HepG2 (cell line): ENCODE measurements around the gene WBP1. TPM values are rescaled to one million over a fixed set of nuclear protein-coding genes. Genes with fewer than 3 reads are reported as not detected.

Experiments used
- AGO2 ChIP-seq: fragments of 200-400 bp; formaldehyde crosslinking; optimal IDR thresholded peaks from 2 replicates; pipeline ENCODE3; 2017; ENCODE audit warnings: mild to moderate bottlenecking, low read depth, low read length, moderate library complexity
- EEA1 ChIP-seq: sonication (generic); formaldehyde crosslinking; IDR thresholded peaks from 2 replicates; pipeline ENCODE4 v1.5.1; 2020; ENCODE audit warnings: mild to moderate bottlenecking, missing genetic modification reagents, borderline replicate concordance
- HDAC2 ChIP-seq: sonication (generic); formaldehyde crosslinking; IDR thresholded peaks from 2 replicates; pipeline ENCODE4 v1.4.0; 2020; ENCODE audit warnings: missing genetic modification reagents
- HIVEP1 ChIP-seq: sonication (generic); formaldehyde crosslinking; IDR thresholded peaks from 2 replicates; pipeline ENCODE4 v1.4.0; 2020; ENCODE audit warnings: mild to moderate bottlenecking, missing genetic modification reagents
- HMGA1 ChIP-seq: sonication (generic); formaldehyde crosslinking; conservative IDR thresholded peaks from 2 replicates; pipeline ENCODE4 v1.4.0; 2020; ENCODE audit warnings: missing genetic modification reagents
- HNF4G ChIP-seq, 2 experiments: sonication (generic) in 1 of 2; formaldehyde crosslinking in 1 of 2; IDR thresholded peaks; 2 replicates each; pipeline versions ENCODE4 v1.4.0 to v1.6.1; 2011 to 2020; ENCODE audit warnings: borderline replicate concordance in 2 of 2, low read depth in 2 of 2, mild to moderate bottlenecking in 2 of 2, low read length in 1 of 2, missing genetic modification reagents in 1 of 2, moderate library complexity in 1 of 2
- HOXA3 ChIP-seq: sonication (generic); formaldehyde crosslinking; IDR thresholded peaks from 2 replicates; pipeline ENCODE4 v1.5.0; 2020; ENCODE audit warnings: missing genetic modification reagents
- KDM3A ChIP-seq: IDR thresholded peaks from 2 replicates; pipeline ENCODE4 v1.6.1; 2018; ENCODE audit warnings: low read depth, missing compliant biosample characterization
- MED1 ChIP-seq: sonication (generic); formaldehyde crosslinking; IDR thresholded peaks from 2 replicates; pipeline ENCODE4 v1.4.0; 2020; ENCODE audit warnings: missing genetic modification reagents
- NFE2 ChIP-seq: sonication (generic); formaldehyde crosslinking; IDR thresholded peaks from 2 replicates; pipeline ENCODE4 v1.4.0; 2020; ENCODE audit warnings: missing genetic modification reagents
- NFRKB ChIP-seq: fragments of 450-650 bp; IDR thresholded peaks from 2 replicates; pipeline ENCODE4 v1.6.1; 2017
- NR2F6 ChIP-seq, 2 experiments: IDR thresholded peaks; 2 replicates each; pipeline ENCODE4 v1.6.1; 2016; ENCODE audit warnings: antibody characterized with exemption in 1 of 2, mild to moderate bottlenecking in 1 of 2
- SALL1 ChIP-seq: sonication (generic); formaldehyde crosslinking; IDR thresholded peaks from 2 replicates; pipeline ENCODE4 v1.8.0; 2022; ENCODE audit warnings: mild to moderate bottlenecking, missing genetic modification reagents
- TGIF2 ChIP-seq: IDR thresholded peaks from 2 replicates; pipeline ENCODE4 v1.6.1; 2016; ENCODE audit warnings: control low read depth, missing compliant biosample characterization
- ZBTB38 ChIP-seq: sonication (generic); formaldehyde crosslinking; IDR thresholded peaks from 2 replicates; pipeline ENCODE4 v1.5.1; 2020; ENCODE audit warnings: mild to moderate bottlenecking, missing genetic modification reagents
- ZFP90 ChIP-seq: sonication (generic); formaldehyde crosslinking; IDR thresholded peaks from 2 replicates; pipeline ENCODE4 v1.8.0; 2022; ENCODE audit warnings: missing genetic modification reagents, mild to moderate bottlenecking, inconsistent platforms, borderline replicate concordance
- ZNF101 ChIP-seq: sonication (generic); formaldehyde crosslinking; IDR thresholded peaks from 2 replicates; pipeline ENCODE4 v1.4.0; 2020; ENCODE audit warnings: mild to moderate bottlenecking, low read depth, missing genetic modification reagents, borderline replicate concordance
- ZNF256 ChIP-seq: sonication (generic); formaldehyde crosslinking; conservative IDR thresholded peaks from 2 replicates; pipeline ENCODE4 v1.4.0; 2020; ENCODE audit warnings: missing genetic modification reagents
- ZNF337 ChIP-seq: sonication (generic); formaldehyde crosslinking; IDR thresholded peaks from 2 replicates; pipeline ENCODE4 v1.5.1; 2020; ENCODE audit warnings: missing genetic modification reagents, low read depth, mild to moderate bottlenecking, borderline replicate concordance
- ZNF430 ChIP-seq: sonication (generic); formaldehyde crosslinking; IDR thresholded peaks from 2 replicates; pipeline ENCODE4 v1.9.0; 2021; ENCODE audit warnings: mild to moderate bottlenecking, missing genetic modification reagents
- ZNF451 ChIP-seq: sonication (generic); formaldehyde crosslinking; IDR thresholded peaks from 2 replicates; pipeline ENCODE4 v1.5.0; 2020; ENCODE audit warnings: mild to moderate bottlenecking, missing genetic modification reagents
- ZNF552 ChIP-seq: sonication (generic); formaldehyde crosslinking; IDR thresholded peaks from 2 replicates; pipeline ENCODE4 v1.9.0; 2022; ENCODE audit warnings: missing genetic modification reagents, mild to moderate bottlenecking, borderline replicate concordance
- ZNF598 ChIP-seq: sonication (generic); formaldehyde crosslinking; IDR thresholded peaks from 2 replicates; pipeline ENCODE4 v1.5.1; 2020; ENCODE audit warnings: mild to moderate bottlenecking, missing genetic modification reagents, borderline replicate concordance
- ZNF652 ChIP-seq: IDR thresholded peaks from 2 replicates; pipeline ENCODE4 v1.6.1; 2016; ENCODE audit warnings: low read depth, borderline replicate concordance
- ZNF678 ChIP-seq: sonication (generic); formaldehyde crosslinking; IDR thresholded peaks from 2 replicates; pipeline ENCODE4 v1.4.0; 2020; ENCODE audit warnings: mild to moderate bottlenecking, missing genetic modification reagents
- ZSCAN31 ChIP-seq: sonication (generic); formaldehyde crosslinking; IDR thresholded peaks from 2 replicates; pipeline ENCODE4 v1.5.0; 2020; ENCODE audit warnings: low read depth, mild to moderate bottlenecking, missing genetic modification reagents
- polyA plus RNA-seq, 8 experiments: library from polyadenylated mRNA; depleted of rRNA in 3 of 8; stranded (reverse) in 7 of 8; unstranded in 1 of 8; fragments of >200 nt; fragmentation: Illumina TruSeq in 4 of 8; extraction: Trizol in 4 of 8; gene quantifications; 2 replicates each; pipeline versions ENCODE4 v1.2.1 to v1.2.3, GENCODE V29; 2011 to 2016; ENCODE audit warnings: low read depth in 4 of 8, missing spikeins in 1 of 8, mixed read lengths in 1 of 8; ENCODE audit not compliant: insufficient read depth in 1 of 8
- total RNA-seq, 5 experiments: library from RNA; depleted of rRNA; stranded (reverse); fragments of >200 nt; fragmentation: Illumina TruSeq; extraction: Trizol; gene quantifications; 2 replicates each; pipeline ENCODE4 v1.2.3, GENCODE V29; 2016; ENCODE audit warnings: low read depth in 1 of 5
- TF ChIP-seq, protein P1 (sequence below): IDR thresholded peaks from 2 replicates; pipeline ENCODE4 v1.6.1; 2016; ENCODE audit warnings: missing genetic modification reagents, missing compliant biosample characterization
- TF ChIP-seq, protein P2 (sequence below): IDR thresholded peaks from 2 replicates; pipeline ENCODE4 v1.6.1; 2016; ENCODE audit warnings: low read depth

The WBP1 gene
- total and polyA plus RNA-seq, 2 of the 13 experiments (the other 11 are each of a cell fraction or from before 2014, with no cell fraction given): 38.8 to 85.7 TPM

- TF ChIP-seq ZFP90 (CRISPR knock-in tag) (peak; percentile 76; the same call in 1 of the 2 replicates), EEA1 (no peak), ZNF552 (CRISPR knock-in tag) (peak; percentile 87; the same call in 1 of the 2 replicates), SALL1 (CRISPR knock-in tag) (peak; percentile 76), ZNF451 (CRISPR knock-in tag) (peak; percentile 65; the same call in 1 of the 2 replicates), HMGA1 (CRISPR knock-in tag) (no peak), NFRKB (peak; percentile 59; the same call in 1 of the 2 replicates), ZNF430 (peak; percentile 92), ZNF101 (CRISPR knock-in tag) (no peak), ZNF337 (CRISPR knock-in tag) (peak; percentile 92; the same call in 1 of the 2 replicates), MED1 (CRISPR knock-in tag) (peak; percentile 75), HOXA3 (CRISPR knock-in tag) (peak; percentile 97), HDAC2 (CRISPR knock-in tag) (peak; percentile 88), ZNF256 (CRISPR knock-in tag) (no peak), NFE2 (CRISPR knock-in tag) (no peak), ZNF598 (CRISPR knock-in tag) (no peak), HIVEP1 (CRISPR knock-in tag) (peak; percentile 68), NR2F6 (IDR thresholded peaks at IDR 0.05) (peak; percentile 53; the same call in 1 of the 2 replicates), NR2F6 (CRISPR knock-in tag; IDR thresholded peaks at IDR 0.05) (peak; percentile 56; the same call in 1 of the 2 replicates), ZNF652 (CRISPR knock-in tag) (peak; percentile 38; the same call in 1 of the 2 replicates), ZSCAN31 (CRISPR knock-in tag) (peak; percentile 48; the same call in 1 of the 2 replicates), ZNF678 (CRISPR knock-in tag) (no peak; the same call in 1 of the 2 replicates), TGIF2 (CRISPR knock-in tag) (peak; percentile 84), HNF4G (IDR thresholded peaks at IDR 0.05; ENCODE audit: borderline replicate concordance, low read depth, low read length) (peak; percentile 88), HNF4G (CRISPR knock-in tag; IDR thresholded peaks at IDR 0.05; ENCODE audit: borderline replicate concordance, low read depth) (peak; percentile 90; the same call in 1 of the 2 replicates), ZBTB38 (CRISPR knock-in tag) (no peak; the same call in 1 of the 2 replicates), KDM3A (CRISPR knock-in tag) (peak; percentile 72), AGO2 (peak; percentile 50)
- TF ChIP-seq, protein P1, sequence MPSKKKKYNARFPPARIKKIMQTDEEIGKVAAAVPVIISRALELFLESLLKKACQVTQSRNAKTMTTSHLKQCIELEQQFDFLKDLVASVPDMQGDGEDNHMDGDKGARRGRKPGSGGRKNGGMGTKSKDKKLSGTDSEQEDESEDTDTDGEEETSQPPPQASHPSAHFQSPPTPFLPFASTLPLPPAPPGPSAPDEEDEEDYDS (CRISPR knock-in tag): peak; percentile 90
- TF ChIP-seq, protein P2, sequence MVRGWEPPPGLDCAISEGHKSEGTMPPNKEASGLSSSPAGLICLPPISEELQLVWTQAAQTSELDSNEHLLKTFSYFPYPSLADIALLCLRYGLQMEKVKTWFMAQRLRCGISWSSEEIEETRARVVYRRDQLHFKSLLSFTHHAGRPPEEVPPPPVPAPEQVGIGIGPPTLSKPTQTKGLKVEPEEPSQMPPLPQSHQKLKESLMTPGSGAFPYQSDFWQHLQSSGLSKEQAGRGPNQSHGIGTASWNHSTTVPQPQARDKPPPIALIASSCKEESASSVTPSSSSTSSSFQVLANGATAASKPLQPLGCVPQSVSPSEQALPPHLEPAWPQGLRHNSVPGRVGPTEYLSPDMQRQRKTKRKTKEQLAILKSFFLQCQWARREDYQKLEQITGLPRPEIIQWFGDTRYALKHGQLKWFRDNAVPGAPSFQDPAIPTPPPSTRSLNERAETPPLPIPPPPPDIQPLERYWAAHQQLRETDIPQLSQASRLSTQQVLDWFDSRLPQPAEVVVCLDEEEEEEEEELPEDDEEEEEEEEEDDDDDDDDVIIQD: peak; percentile 71
Observed at GRCh38 chr2:74482801-74483674, 24.8 kb downstream of the WBP1 start, which contains the start of the genes CCDC142 and TTC31 (continued).
